D721Med (cell line): ENCODE measurements around the gene FHIP2A.
"Not testable (repeated sequence)": the region's sequence is repeated elsewhere in the genome, so short reads cannot be mapped to it uniquely, and the experiment has no call there.

ENCODE experiments used
- DNase-seq: peaks from one replicate; pipeline ENCODE4 v3.0.0; 2011; ENCODE audit warnings: low spot score; ENCODE audit not compliant: insufficient read length
- FAIRE-seq: peaks from 2 replicates; lab custom pipeline; 2011; peaks lifted over from hg19 to GRCh38; lab: Jason Lieb, UNC
- TF ChIP-seq, protein P1 (sequence below): IDR thresholded peaks from 2 replicates; pipeline ENCODE4 v1.5.1; 2012; ENCODE audit warnings: mild to moderate bottlenecking, control low read depth; ENCODE audit not compliant: insufficient read depth; ENCODE audit errors: missing control alignments

FHIP2A gene

GRCh38 chr10:114780577-114781184 lies 40.9 kb upstream of the FHIP2A start:
- no peak for DNase-seq
- TF ChIP-seq, protein P1, sequence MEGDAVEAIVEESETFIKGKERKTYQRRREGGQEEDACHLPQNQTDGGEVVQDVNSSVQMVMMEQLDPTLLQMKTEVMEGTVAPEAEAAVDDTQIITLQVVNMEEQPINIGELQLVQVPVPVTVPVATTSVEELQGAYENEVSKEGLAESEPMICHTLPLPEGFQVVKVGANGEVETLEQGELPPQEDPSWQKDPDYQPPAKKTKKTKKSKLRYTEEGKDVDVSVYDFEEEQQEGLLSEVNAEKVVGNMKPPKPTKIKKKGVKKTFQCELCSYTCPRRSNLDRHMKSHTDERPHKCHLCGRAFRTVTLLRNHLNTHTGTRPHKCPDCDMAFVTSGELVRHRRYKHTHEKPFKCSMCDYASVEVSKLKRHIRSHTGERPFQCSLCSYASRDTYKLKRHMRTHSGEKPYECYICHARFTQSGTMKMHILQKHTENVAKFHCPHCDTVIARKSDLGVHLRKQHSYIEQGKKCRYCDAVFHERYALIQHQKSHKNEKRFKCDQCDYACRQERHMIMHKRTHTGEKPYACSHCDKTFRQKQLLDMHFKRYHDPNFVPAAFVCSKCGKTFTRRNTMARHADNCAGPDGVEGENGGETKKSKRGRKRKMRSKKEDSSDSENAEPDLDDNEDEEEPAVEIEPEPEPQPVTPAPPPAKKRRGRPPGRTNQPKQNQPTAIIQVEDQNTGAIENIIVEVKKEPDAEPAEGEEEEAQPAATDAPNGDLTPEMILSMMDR: no peak
- no peak for FAIRE-seq

- FAIRE-seq: no peak
- TF ChIP-seq, protein P1: no peak
- no peak for DNase-seq
Measured at GRCh38 chr10:114782666-114783065, 38.9 kb upstream of the FHIP2A start.

DNA sequence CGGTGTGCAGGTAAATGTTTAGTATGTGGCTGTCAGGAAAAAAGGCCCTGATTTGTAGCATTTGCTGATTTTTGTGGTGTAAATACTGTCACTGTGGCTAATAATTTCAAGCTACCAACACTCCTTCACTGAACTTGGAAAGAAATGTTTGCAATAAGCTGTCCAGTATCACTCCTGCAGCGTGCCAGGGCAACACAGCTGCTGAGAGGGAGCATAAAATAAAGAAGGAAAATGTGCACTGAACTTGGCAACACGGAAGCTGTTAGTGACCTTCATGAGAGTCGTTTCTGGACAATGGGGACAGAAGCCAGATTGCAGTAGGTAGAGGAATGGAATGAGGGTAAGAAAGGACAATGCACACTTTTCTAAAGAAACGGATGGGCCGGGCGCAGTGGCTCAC lies 37.9 kb upstream of the FHIP2A start:
- FAIRE-seq: no peak
- TF ChIP-seq, protein P1: no peak
- DNase-seq: no peak

GRCh38 chr10:114786492-114786891 lies 35.1 kb upstream of the FHIP2A start:
- FAIRE-seq, DNase-seq: not testable (repeated sequence)
- TF ChIP-seq, protein P1: peak; percentile 69

- DNase-seq, FAIRE-seq: not testable (repeated sequence)
Measured at GRCh38 chr10:114787131-114787530, 34.4 kb upstream of the FHIP2A start.

- DNase-seq (no peak), FAIRE-seq (no peak)
- TF ChIP-seq, protein P1: no peak
Measured at GRCh38 chr10:114791768-114792167, 29.8 kb upstream of the FHIP2A start.

DNA sequence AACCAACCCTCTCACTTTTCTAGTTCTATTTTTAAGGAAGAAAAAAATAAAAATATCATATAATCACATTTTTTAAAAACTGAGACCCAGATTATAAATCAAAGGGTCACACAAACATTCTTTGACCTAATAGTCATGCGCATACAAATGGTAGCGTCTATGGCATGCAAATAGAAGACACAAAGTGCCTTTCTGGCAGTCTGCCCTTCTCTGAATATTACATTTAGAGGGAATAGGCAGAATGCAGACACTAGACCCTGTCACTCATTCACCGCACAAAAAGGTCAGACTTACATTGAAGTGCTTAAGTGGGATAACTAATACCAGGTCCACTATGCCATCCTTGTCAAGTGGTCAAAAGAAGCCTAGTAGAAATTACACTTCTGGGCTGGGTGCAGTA lies 26.5 kb upstream of the FHIP2A start:
- TF ChIP-seq, protein P1: no peak
- DNase-seq (no peak), FAIRE-seq (no peak)
